ENCODE measurements around the gene GALNT4.
A peak's percentile ranks its signal among the peaks of the same experiment; 100 is the strongest.

Gene GALNT4

DNA sequence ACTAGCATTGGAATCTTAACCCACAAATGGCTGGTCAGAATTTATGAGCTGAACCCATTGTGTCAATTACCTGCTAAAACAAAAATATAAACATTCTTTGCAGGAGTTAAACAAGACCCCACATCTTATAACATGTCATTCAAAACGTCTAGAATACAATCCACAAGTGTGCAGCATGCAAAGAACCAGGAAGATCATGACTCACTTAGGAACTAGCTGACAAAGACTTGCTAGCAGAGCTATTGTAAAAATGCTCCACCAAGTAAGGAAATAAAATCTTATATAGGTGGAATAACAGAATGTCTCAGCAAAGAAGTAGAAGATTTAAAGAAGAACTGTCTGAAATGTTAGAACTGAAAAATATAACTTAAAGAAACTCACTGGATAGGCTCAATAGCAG is 27.8 kb upstream of the GALNT4 start:
- TF ChIP-seq POLR2AphosphoS5 (IDR thresholded peaks at IDR 0.05; ENCODE audit: low read depth, low read length) (no peak), PAX5 (IDR thresholded peaks at IDR 0.05; ENCODE audit: insufficient read depth, low read length, severe bottlenecking) (no peak), POU2F2 (IDR thresholded peaks at IDR 0.05; ENCODE audit: low read depth, low read length) (no peak), TAF1 (IDR thresholded peaks at IDR 0.05; ENCODE audit: low read depth, low read length) (no peak), SPI1 (IDR thresholded peaks at IDR 0.05; ENCODE audit: low read depth, low read length) (no peak), POLR2A (IDR thresholded peaks at IDR 0.05; ENCODE audit: low read depth, low read length) (no peak)
- FAIRE-seq = no peak
- no peak for DNase-seq (ENCODE audit: insufficient read length, low spot score)

- DNase-seq (ENCODE audit: insufficient read length, low spot score) (no peak), FAIRE-seq (no peak)
- no peak for TF ChIP-seq PAX5 (IDR thresholded peaks at IDR 0.05; ENCODE audit: insufficient read depth, low read length, severe bottlenecking)
- TF ChIP-seq SPI1 (IDR thresholded peaks at IDR 0.05; ENCODE audit: low read depth, low read length) = no peak
- TF ChIP-seq POU2F2 (IDR thresholded peaks at IDR 0.05; ENCODE audit: low read depth, low read length) = no peak
- TF ChIP-seq TAF1 (IDR thresholded peaks at IDR 0.05; ENCODE audit: low read depth, low read length) = no peak
- no peak for TF ChIP-seq POLR2A (IDR thresholded peaks at IDR 0.05; ENCODE audit: low read depth, low read length)
- TF ChIP-seq POLR2AphosphoS5 (IDR thresholded peaks at IDR 0.05; ENCODE audit: low read depth, low read length) = no peak
Observed at GRCh38 chr12:89551747-89552146, 27.2 kb upstream of the GALNT4 start.

GRCh38 chr12:89547101-89547500 is 22.5 kb upstream of the GALNT4 start:
- DNase-seq (ENCODE audit: insufficient read length, low spot score) (no peak), FAIRE-seq (no peak)

DNA sequence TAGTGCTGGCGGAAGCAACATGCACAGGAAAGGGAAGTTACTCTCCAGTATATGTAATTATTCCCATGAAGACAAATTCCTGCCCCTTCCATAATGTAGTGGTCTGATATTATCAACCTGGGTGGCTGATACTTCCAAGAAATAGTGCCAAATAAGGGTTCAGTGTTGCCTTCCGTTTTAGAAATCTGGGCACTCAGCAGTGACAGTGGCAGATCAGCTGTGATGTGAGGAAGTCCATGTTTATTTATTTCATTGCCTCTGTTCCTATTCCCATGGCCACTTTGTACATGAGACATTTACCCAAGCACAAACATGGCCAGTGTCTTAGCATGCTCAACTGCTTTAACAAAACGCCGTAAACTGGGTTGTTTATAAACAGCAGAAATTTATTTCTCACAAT is 21.6 kb upstream of the GALNT4 start:
- TF ChIP-seq SPI1 (IDR thresholded peaks at IDR 0.05; ENCODE audit: low read depth, low read length) (no peak), POU2F2 (IDR thresholded peaks at IDR 0.05; ENCODE audit: low read depth, low read length) (no peak)
- FAIRE-seq (no peak), DNase-seq (ENCODE audit: insufficient read length, low spot score) (no peak)

More at GRCh38 chr12:89547101-89547500, 22.5 kb upstream of the GALNT4 start:
- TF ChIP-seq SPI1 (IDR thresholded peaks at IDR 0.05; ENCODE audit: low read depth, low read length) (no peak), POU2F2 (IDR thresholded peaks at IDR 0.05; ENCODE audit: low read depth, low read length) (no peak), PAX5 (IDR thresholded peaks at IDR 0.05; ENCODE audit: insufficient read depth, low read length, severe bottlenecking) (no peak), POLR2A (IDR thresholded peaks at IDR 0.05; ENCODE audit: low read depth, low read length) (no peak), POLR2AphosphoS5 (IDR thresholded peaks at IDR 0.05; ENCODE audit: low read depth, low read length) (no peak), TAF1 (IDR thresholded peaks at IDR 0.05; ENCODE audit: low read depth, low read length) (no peak)

DNA sequence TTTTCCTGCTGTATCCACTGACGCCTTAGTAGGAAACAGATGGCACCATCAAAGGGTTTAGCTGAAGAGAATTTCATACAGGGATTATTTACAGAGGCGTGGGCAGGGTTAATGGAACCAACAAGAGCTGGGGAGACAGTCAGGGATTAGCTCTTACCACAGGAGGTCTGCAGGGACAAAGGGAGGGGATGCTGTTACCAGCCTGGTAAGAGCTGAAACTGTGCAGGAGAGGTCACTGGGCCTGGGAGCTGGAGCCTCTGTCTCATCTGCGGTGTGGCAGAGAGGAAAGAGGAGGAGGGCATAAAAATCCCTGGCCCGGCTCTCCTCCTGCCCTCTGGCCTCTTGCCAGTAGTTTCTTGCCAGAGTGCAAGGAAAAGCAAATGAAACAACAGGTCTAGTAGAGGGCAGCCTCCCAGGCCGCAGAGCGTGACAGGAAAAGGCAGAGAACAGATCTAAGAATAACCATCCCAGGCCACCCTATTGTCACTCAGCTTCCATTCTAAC is 20.1 kb upstream of the GALNT4 start:
- no peak for TF ChIP-seq POU2F2 (IDR thresholded peaks at IDR 0.05; ENCODE audit: low read depth, low read length)
- no peak for TF ChIP-seq TAF1 (IDR thresholded peaks at IDR 0.05; ENCODE audit: low read depth, low read length)
- TF ChIP-seq POLR2A (IDR thresholded peaks at IDR 0.05; ENCODE audit: low read depth, low read length) = no peak
- DNase-seq (ENCODE audit: insufficient read length, low spot score) (no peak), FAIRE-seq (no peak)

GRCh38 chr12:89544022-89544421 is 19.4 kb upstream of the GALNT4 start:
- FAIRE-seq = no peak
- TF ChIP-seq POLR2A (IDR thresholded peaks at IDR 0.05; ENCODE audit: low read depth, low read length) (no peak), PAX5 (IDR thresholded peaks at IDR 0.05; ENCODE audit: insufficient read depth, low read length, severe bottlenecking) (no peak), POLR2AphosphoS5 (IDR thresholded peaks at IDR 0.05; ENCODE audit: low read depth, low read length) (no peak), TAF1 (IDR thresholded peaks at IDR 0.05; ENCODE audit: low read depth, low read length) (no peak), POU2F2 (IDR thresholded peaks at IDR 0.05; ENCODE audit: low read depth, low read length) (no peak), SPI1 (IDR thresholded peaks at IDR 0.05; ENCODE audit: low read depth, low read length) (no peak)

DNA sequence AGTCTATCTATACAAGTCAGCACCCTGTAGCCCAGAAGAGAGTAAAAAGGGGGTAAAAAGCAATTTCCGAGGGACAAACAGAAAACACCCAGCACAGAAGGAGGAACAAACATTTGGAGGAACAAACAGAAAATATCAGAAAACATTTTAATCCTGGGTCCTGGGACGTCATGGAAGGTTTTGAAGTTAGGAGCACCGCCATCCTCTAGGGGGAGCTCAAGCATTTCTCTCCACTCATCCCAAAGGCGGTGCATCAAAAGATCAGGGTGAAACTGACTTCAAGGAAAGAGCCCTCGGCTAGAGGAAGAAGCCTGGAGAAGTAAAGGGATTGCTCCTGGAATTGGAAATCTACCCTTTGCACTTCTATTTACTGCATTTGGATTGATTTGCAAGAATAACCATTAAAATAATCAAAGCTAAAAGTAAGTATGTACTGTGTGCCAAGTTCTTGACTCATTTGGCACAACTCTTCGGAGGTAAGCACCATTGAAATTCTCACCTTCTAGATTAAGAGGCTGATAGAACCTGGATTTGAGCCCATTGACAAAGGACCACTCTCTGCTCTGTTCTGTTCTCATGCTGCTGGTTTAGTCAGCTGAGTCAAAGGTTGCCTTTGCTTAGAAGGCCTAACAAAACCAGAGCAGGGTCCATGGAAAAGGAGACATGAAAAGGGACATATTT is 18.5 kb upstream of the GALNT4 start:
- FAIRE-seq = peak; percentile 5
- TF ChIP-seq POLR2A (IDR thresholded peaks at IDR 0.05; ENCODE audit: low read depth, low read length) (no peak), POU2F2 (IDR thresholded peaks at IDR 0.05; ENCODE audit: low read depth, low read length) (no peak), PAX5 (IDR thresholded peaks at IDR 0.05; ENCODE audit: insufficient read depth, low read length, severe bottlenecking) (no peak), TAF1 (IDR thresholded peaks at IDR 0.05; ENCODE audit: low read depth, low read length) (no peak), SPI1 (IDR thresholded peaks at IDR 0.05; ENCODE audit: low read depth, low read length) (no peak), POLR2AphosphoS5 (IDR thresholded peaks at IDR 0.05; ENCODE audit: low read depth, low read length) (no peak)
- DNase-seq (ENCODE audit: insufficient read length, low spot score) = peak; percentile 18

More at GRCh38 chr12:89544022-89544421, 19.4 kb upstream of the GALNT4 start:
- DNase-seq (ENCODE audit: insufficient read length, low spot score) = no peak

DNA sequence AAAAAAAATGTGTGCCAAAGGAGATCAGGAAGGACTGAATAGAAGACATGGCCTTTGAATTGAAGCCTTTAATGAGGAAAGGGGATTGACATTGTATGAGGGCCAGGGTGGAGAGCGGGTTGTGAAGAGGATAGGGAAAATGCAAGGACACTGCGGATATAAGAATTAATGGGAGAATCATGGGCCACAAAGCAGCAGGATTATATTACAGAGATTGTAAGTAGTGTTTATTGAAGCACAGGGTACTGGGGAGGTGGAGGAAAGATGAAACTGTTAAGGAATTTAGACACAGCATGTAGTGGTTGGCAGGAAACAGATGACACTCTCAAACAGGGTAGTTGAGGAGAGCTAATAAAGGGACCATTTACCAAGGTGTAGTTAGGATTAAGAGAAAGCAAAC is 17.6 kb upstream of the GALNT4 start:
- no peak for TF ChIP-seq PAX5 (IDR thresholded peaks at IDR 0.05; ENCODE audit: insufficient read depth, low read length, severe bottlenecking)
- no peak for TF ChIP-seq TAF1 (IDR thresholded peaks at IDR 0.05; ENCODE audit: low read depth, low read length)
- TF ChIP-seq SPI1 (IDR thresholded peaks at IDR 0.05; ENCODE audit: low read depth, low read length) = no peak
- no peak for TF ChIP-seq POLR2A (IDR thresholded peaks at IDR 0.05; ENCODE audit: low read depth, low read length)
- no peak for TF ChIP-seq POLR2AphosphoS5 (IDR thresholded peaks at IDR 0.05; ENCODE audit: low read depth, low read length)
- no peak for TF ChIP-seq POU2F2 (IDR thresholded peaks at IDR 0.05; ENCODE audit: low read depth, low read length)
- FAIRE-seq = no peak
- DNase-seq (ENCODE audit: insufficient read length, low spot score) = no peak

- DNase-seq (ENCODE audit: insufficient read length, low spot score) (no peak), FAIRE-seq (no peak)
- no peak for TF ChIP-seq POLR2AphosphoS5 (IDR thresholded peaks at IDR 0.05; ENCODE audit: low read depth, low read length)
Observed at GRCh38 chr12:89540586-89540985, 16.0 kb upstream of the GALNT4 start.

DNA sequence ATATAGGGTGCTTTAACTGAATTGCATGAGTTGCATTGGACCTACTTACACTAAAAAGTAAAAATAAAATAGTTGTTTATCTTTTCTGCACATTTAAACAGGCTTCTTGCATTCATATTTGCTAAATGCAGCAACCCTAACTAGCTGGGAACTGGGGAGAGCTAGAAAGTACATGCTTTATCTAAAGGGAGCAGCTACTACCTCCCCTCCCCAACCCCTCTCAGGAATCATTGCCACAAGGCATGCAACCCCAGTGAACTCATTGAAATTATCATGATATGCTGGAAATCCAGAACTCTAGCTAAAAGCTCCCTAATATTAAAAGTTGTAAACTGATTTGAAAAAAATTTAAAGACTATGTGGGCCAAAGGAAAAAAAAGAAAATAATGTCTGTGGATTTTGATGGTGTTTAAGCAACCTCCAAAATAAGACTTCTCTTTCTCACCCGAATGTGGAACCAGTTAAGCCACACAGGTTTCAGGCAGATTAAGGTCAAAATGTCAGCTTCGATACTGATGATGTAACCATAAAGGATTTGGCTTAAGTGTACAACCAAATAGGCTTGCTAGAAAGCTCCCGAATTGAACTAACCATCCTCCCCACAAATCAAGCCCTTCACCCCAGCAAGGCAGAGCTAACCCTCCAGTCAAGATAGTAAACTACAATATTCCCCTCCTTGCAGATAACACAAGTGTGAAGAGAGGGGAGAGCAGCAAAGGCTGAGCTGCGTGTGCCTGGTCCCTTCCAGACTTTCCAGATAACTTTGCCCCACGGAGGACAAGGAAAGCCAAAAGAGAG is 15.0 kb upstream of the GALNT4 start:
- FAIRE-seq (no peak), DNase-seq (ENCODE audit: insufficient read length, low spot score) (no peak)
- no peak for TF ChIP-seq PAX5 (IDR thresholded peaks at IDR 0.05; ENCODE audit: insufficient read depth, low read length, severe bottlenecking)
- TF ChIP-seq POU2F2 (IDR thresholded peaks at IDR 0.05; ENCODE audit: low read depth, low read length) = no peak
- no peak for TF ChIP-seq TAF1 (IDR thresholded peaks at IDR 0.05; ENCODE audit: low read depth, low read length)
- no peak for TF ChIP-seq SPI1 (IDR thresholded peaks at IDR 0.05; ENCODE audit: low read depth, low read length)
- TF ChIP-seq POLR2A (IDR thresholded peaks at IDR 0.05; ENCODE audit: low read depth, low read length) = no peak
- TF ChIP-seq POLR2AphosphoS5 (IDR thresholded peaks at IDR 0.05; ENCODE audit: low read depth, low read length) = no peak
